ENCODE data around the gene TNFRSF12A.

TNFRSF12A gene

GRCh38 chr16:3065069-3065741 is 45.0 kb downstream of the TNFRSF12A start, which contains the start of gene IL32 (continued):
- TF ChIP-seq ZEB2 (tag by site-specific recombination; IDR thresholded peaks at IDR 0.05) (0 out of 2 replicates have a peak, but pooled peaks have one; percentile 31), GLIS1 (tag by site-specific recombination; IDR thresholded peaks at IDR 0.05) (peak; percentile 94), ZNF623 (tag by site-specific recombination; IDR thresholded peaks at IDR 0.05) (no peak), SCRT1 (tag by site-specific recombination; IDR thresholded peaks at IDR 0.05; ENCODE audit: borderline replicate concordance) (no peak), ZIC2 (tag by site-specific recombination; IDR thresholded peaks at IDR 0.05) (peak; percentile 39), ZNF747 (tag by site-specific recombination; IDR thresholded peaks at IDR 0.05) (no peak), ZNF274 (IDR thresholded peaks at IDR 0.05; ENCODE audit: low read length) (no peak), ZNF274 (tag by site-specific recombination; IDR thresholded peaks at IDR 0.05; ENCODE audit: borderline replicate concordance) (no peak), ZNF521 (tag by site-specific recombination; IDR thresholded peaks at IDR 0.05) (no peak), ZNF76 (tag by site-specific recombination; IDR thresholded peaks at IDR 0.05; ENCODE audit: borderline replicate concordance, low read depth) (no peak), ZNF24 (tag by site-specific recombination; IDR thresholded peaks at IDR 0.05) (0 out of 2 replicates have a peak, but pooled peaks have one; percentile 50), SP2 (tag by site-specific recombination; IDR thresholded peaks at IDR 0.05) (peak; percentile 41), ZFP69B (tag by site-specific recombination; IDR thresholded peaks at IDR 0.05) (0 out of 2 replicates have a peak, but pooled peaks have one; percentile 42), ZBTB20 (tag by site-specific recombination; IDR thresholded peaks at IDR 0.05) (0 out of 2 replicates have a peak, but pooled peaks have one; percentile 25), ZNF174 (tag by site-specific recombination; IDR thresholded peaks at IDR 0.05) (no peak), ZBTB48 (tag by site-specific recombination; IDR thresholded peaks at IDR 0.05) (no peak), ZNF777 (tag by site-specific recombination; IDR thresholded peaks at IDR 0.05; ENCODE audit: borderline replicate concordance) (no peak), ZNF239 (tag by site-specific recombination; IDR thresholded peaks at IDR 0.05) (no peak), ZNF560 (tag by site-specific recombination; IDR thresholded peaks at IDR 0.05; ENCODE audit: borderline replicate concordance) (no peak), SP7 (tag by site-specific recombination; IDR thresholded peaks at IDR 0.05) (no peak; the same call in 1 of the 2 replicates), ZNF324 (tag by site-specific recombination; IDR thresholded peaks at IDR 0.05) (0 out of 2 replicates have a peak, but pooled peaks have one; percentile 49), ZNF768 (tag by site-specific recombination; IDR thresholded peaks at IDR 0.05) (no peak), ZNF19 (tag by site-specific recombination; IDR thresholded peaks at IDR 0.05; ENCODE audit: low read depth) (no peak), ZNF433 (tag by site-specific recombination; IDR thresholded peaks at IDR 0.05; ENCODE audit: low read depth) (no peak), ZNF621 (tag by site-specific recombination; IDR thresholded peaks at IDR 0.05) (no peak), ZSCAN30 (tag by site-specific recombination; IDR thresholded peaks at IDR 0.05) (no peak), ZNF658 (tag by site-specific recombination; IDR thresholded peaks at IDR 0.05) (no peak), ZNF292 (tag by site-specific recombination; IDR thresholded peaks at IDR 0.05; ENCODE audit: borderline replicate concordance, low read depth) (no peak), ZBTB21 (tag by site-specific recombination; IDR thresholded peaks at IDR 0.05) (0 out of 2 replicates have a peak, but pooled peaks have one; percentile 27)
- TF ChIP-seq, protein P1, sequence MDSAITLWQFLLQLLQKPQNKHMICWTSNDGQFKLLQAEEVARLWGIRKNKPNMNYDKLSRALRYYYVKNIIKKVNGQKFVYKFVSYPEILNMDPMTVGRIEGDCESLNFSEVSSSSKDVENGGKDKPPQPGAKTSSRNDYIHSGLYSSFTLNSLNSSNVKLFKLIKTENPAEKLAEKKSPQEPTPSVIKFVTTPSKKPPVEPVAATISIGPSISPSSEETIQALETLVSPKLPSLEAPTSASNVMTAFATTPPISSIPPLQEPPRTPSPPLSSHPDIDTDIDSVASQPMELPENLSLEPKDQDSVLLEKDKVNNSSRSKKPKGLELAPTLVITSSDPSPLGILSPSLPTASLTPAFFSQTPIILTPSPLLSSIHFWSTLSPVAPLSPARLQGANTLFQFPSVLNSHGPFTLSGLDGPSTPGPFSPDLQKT (IDR thresholded peaks at IDR 0.05; ENCODE audit: borderline replicate concordance, low read depth, low read length), result no peak
- TF ChIP-seq, protein P2, sequence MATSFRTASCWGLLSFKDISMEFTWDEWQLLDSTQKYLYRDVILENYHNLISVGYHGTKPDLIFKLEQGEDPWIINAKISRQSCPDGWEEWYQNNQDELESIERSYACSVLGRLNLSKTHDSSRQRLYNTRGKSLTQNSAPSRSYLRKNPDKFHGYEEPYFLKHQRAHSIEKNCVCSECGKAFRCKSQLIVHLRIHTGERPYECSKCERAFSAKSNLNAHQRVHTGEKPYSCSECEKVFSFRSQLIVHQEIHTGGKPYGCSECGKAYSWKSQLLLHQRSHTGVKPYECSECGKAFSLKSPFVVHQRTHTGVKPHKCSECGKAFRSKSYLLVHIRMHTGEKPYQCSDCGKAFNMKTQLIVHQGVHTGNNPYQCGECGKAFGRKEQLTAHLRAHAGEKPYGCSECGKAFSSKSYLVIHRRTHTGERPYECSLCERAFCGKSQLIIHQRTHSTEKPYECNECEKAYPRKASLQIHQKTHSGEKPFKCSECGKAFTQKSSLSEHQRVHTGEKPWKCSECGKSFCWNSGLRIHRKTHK (tag by site-specific recombination; IDR thresholded peaks at IDR 0.05), result no peak
- TF ChIP-seq, protein P3, sequence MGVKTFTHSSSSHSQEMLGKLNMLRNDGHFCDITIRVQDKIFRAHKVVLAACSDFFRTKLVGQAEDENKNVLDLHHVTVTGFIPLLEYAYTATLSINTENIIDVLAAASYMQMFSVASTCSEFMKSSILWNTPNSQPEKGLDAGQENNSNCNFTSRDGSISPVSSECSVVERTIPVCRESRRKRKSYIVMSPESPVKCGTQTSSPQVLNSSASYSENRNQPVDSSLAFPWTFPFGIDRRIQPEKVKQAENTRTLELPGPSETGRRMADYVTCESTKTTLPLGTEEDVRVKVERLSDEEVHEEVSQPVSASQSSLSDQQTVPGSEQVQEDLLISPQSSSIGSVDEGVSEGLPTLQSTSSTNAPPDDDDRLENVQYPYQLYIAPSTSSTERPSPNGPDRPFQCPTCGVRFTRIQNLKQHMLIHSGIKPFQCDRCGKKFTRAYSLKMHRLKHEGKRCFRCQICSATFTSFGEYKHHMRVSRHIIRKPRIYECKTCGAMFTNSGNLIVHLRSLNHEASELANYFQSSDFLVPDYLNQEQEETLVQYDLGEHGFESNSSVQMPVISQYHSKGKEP (tag by site-specific recombination; IDR thresholded peaks at IDR 0.05), result no peak
- TF ChIP-seq, protein P4, sequence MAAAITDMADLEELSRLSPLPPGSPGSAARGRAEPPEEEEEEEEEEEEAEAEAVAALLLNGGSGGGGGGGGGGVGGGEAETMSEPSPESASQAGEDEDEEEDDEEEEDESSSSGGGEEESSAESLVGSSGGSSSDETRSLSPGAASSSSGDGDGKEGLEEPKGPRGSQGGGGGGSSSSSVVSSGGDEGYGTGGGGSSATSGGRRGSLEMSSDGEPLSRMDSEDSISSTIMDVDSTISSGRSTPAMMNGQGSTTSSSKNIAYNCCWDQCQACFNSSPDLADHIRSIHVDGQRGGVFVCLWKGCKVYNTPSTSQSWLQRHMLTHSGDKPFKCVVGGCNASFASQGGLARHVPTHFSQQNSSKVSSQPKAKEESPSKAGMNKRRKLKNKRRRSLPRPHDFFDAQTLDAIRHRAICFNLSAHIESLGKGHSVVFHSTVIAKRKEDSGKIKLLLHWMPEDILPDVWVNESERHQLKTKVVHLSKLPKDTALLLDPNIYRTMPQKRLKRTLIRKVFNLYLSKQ (tag by site-specific recombination; IDR thresholded peaks at IDR 0.05; ENCODE audit: borderline replicate concordance), result no peak
- TF ChIP-seq, protein P5, sequence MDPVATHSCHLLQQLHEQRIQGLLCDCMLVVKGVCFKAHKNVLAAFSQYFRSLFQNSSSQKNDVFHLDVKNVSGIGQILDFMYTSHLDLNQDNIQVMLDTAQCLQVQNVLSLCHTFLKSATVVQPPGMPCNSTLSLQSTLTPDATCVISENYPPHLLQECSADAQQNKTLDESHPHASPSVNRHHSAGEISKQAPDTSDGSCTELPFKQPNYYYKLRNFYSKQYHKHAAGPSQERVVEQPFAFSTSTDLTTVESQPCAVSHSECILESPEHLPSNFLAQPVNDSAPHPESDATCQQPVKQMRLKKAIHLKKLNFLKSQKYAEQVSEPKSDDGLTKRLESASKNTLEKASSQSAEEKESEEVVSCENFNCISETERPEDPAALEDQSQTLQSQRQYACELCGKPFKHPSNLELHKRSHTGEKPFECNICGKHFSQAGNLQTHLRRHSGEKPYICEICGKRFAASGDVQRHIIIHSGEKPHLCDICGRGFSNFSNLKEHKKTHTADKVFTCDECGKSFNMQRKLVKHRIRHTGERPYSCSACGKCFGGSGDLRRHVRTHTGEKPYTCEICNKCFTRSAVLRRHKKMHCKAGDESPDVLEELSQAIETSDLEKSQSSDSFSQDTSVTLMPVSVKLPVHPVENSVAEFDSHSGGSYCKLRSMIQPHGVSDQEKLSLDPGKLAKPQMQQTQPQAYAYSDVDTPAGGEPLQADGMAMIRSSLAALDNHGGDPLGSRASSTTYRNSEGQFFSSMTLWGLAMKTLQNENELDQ (tag by site-specific recombination; IDR thresholded peaks at IDR 0.05; ENCODE audit: low read depth), result no peak
